DND-41 (cell line): ENCODE data around the gene ZCCHC3.

Experiments
- ATAC-seq: fragments of 200-7000 bp; cut with Tn5 transposase; 3 replicates; pipeline ENCODE4 v1.9.1; 2021; ENCODE audit warnings: low read depth; ENCODE audit not compliant: insufficient read depth
- DNase-seq: peaks from one replicate; pipeline ENCODE4 v3.0.0-alpha.2; 2020
- H2AFZ ChIP-seq: 2 replicates; pipeline ENCODE4 v1.6.0; 2012; ENCODE audit warnings: low read depth, low read length
- H3K27ac ChIP-seq: 2 replicates; pipeline ENCODE4 v1.5.1; 2012; ENCODE audit warnings: low read length, inconsistent platforms
- H3K27me3 ChIP-seq: fragments of 200-600 bp; sonication (generic); 2 replicates; pipeline ENCODE4 v1.6.0; 2012; ENCODE audit warnings: low read length, mild to moderate bottlenecking, inconsistent platforms; ENCODE audit not compliant: insufficient read depth, poor library complexity
- H3K36me3 ChIP-seq: 2 replicates; pipeline ENCODE4 v1.5.1; 2012; ENCODE audit warnings: low read length, inconsistent platforms; ENCODE audit not compliant: insufficient read depth
- H3K4me1 ChIP-seq: 2 replicates; pipeline ENCODE4 v1.5.1; 2012; ENCODE audit warnings: mild to moderate bottlenecking, low read length; ENCODE audit not compliant: insufficient read depth
- H3K4me2 ChIP-seq: 2 replicates; pipeline ENCODE4 v1.6.0; 2012; ENCODE audit warnings: mild to moderate bottlenecking, moderate library complexity, low read length, inconsistent platforms; ENCODE audit not compliant: insufficient read depth
- H3K4me3 ChIP-seq, 2 experiments: fragments of 200-600 bp in 1 of 2; shearing (Covaris generic) in 1 of 2; 2 replicates each; pipeline ENCODE4 v1.5.1; 2012 to 2016; ENCODE audit warnings: inconsistent platforms in 2 of 2, low read length in 2 of 2, mild to moderate bottlenecking in 2 of 2, low read depth in 1 of 2, moderate library complexity in 1 of 2
- H3K79me2 ChIP-seq: 2 replicates; pipeline ENCODE4 v1.6.0; 2012; ENCODE audit warnings: low read length, inconsistent platforms; ENCODE audit not compliant: insufficient read depth
- H3K9ac ChIP-seq: 2 replicates; pipeline ENCODE4 v1.6.0; 2012; ENCODE audit warnings: low read depth, mild to moderate bottlenecking, inconsistent platforms, low read length, moderate library complexity
- H3K9me3 ChIP-seq: 2 replicates; pipeline ENCODE4 v1.5.1; 2012; ENCODE audit warnings: low read length, moderate library complexity, mild to moderate bottlenecking, inconsistent platforms; ENCODE audit not compliant: insufficient read depth, severe bottlenecking
- H4K20me1 ChIP-seq: 2 replicates; pipeline ENCODE4 v1.6.0; 2012; ENCODE audit warnings: low read length; ENCODE audit not compliant: insufficient read depth
- CTCF ChIP-seq: IDR thresholded peaks from 2 replicates; pipeline ENCODE4 v1.5.1; 2012; ENCODE audit warnings: borderline replicate concordance, low read length, moderate library complexity, mild to moderate bottlenecking; ENCODE audit not compliant: poor library complexity, severe bottlenecking; ENCODE audit errors: extremely low read depth
- EZH2 ChIP-seq: IDR thresholded peaks from 3 replicates; pipeline ENCODE4 v1.6.1; 2012; ENCODE audit warnings: borderline replicate concordance, low read depth, mild to moderate bottlenecking, moderate library complexity, low read length, inconsistent platforms; ENCODE audit not compliant: severe bottlenecking

ZCCHC3 gene

GRCh38 chr20:313402-313801, 16.0 kb downstream of the ZCCHC3 start:
- no peaks in the 10 kb centered on the region for H3K4me1 ChIP-seq
- no peaks in the 10 kb centered on the region for H3K79me2 ChIP-seq
- H3K4me3 ChIP-seq, result no peak overlapping the region
- no peak overlapping the region for H3K27ac ChIP-seq
- no peak overlapping the region for H3K9ac ChIP-seq
- ATAC-seq (no peak), DNase-seq (no peak)
- H3K4me2 ChIP-seq, result no peak overlapping the region
- H2AFZ ChIP-seq, result no peak overlapping the region
- H3K27me3 ChIP-seq, result no peaks in the 10 kb centered on the region
- H3K9me3 ChIP-seq, result no peaks in the 10 kb centered on the region
- no peaks in the 10 kb centered on the region for H3K36me3 ChIP-seq
- TF ChIP-seq CTCF, result no peak
- TF ChIP-seq EZH2, result no peak
- no peaks in the 10 kb centered on the region for H4K20me1 ChIP-seq

- H2AFZ ChIP-seq, result no peak overlapping the region
- H3K27me3 ChIP-seq, result no peaks in the 10 kb centered on the region
- H3K4me2 ChIP-seq, result no peak overlapping the region
- no peak overlapping the region for H3K9ac ChIP-seq
- no peak overlapping the region for H3K27ac ChIP-seq
- TF ChIP-seq EZH2 (no peak), CTCF (no peak)
- H3K79me2 ChIP-seq, result no peaks in the 10 kb centered on the region
- no peak overlapping the region for H3K4me3 ChIP-seq
- no peak for ATAC-seq
- no peaks in the 10 kb centered on the region for H3K9me3 ChIP-seq
- H3K4me1 ChIP-seq, result no peaks in the 10 kb centered on the region
- no peaks in the 10 kb centered on the region for H3K36me3 ChIP-seq
- no peak for DNase-seq
- no peaks in the 10 kb centered on the region for H4K20me1 ChIP-seq
Measured at GRCh38 chr20:313948-314347, 16.6 kb downstream of the ZCCHC3 start.

DNA sequence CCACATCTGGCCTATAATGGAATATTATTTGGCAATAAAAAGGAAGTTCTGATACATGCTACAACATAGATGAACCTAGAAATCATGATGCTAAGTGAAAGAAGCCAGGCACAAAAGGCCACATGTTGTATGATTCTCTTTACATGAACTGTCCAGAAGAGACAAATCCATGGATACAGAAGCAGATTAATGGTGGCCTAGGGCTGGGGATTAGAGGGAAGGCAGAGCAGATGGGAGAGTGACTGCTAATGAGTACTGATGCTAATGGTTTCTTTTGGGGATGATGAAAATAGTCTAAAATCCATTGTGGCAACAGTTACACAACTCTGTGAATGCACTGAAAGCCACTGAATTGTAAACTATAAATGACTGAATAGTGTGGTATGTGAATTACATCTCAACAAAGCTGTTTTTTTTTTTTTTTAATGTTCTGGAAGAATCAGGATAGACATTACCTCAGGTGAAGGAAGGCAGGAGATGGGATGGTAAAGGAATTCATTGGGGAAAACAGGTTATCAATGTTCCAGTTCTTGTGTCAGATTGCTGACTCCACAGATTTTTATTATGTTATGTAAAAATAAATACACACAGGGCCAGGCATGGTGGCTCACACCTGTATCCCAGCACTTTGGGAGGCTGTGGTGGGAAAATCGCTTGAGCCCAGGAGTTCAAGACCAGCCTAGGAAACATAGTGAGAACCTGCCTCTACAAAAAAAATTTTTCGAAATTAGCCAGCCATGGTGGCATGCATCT, 19.1 kb downstream of the ZCCHC3 start:
- TF ChIP-seq EZH2 (no peak), CTCF (no peak)

More for the DNA sequence above, 19.1 kb downstream of the ZCCHC3 start:
- no peaks in the 10 kb centered on the region for H3K4me1 ChIP-seq
- DNase-seq (no peak), ATAC-seq (no peak)
- H3K4me2 ChIP-seq, result no peak overlapping the region
- no peaks in the 10 kb centered on the region for H3K9me3 ChIP-seq
- no peak overlapping the region for H3K9ac ChIP-seq
- H3K27me3 ChIP-seq, result no peaks in the 10 kb centered on the region
- no peaks in the 10 kb centered on the region for H4K20me1 ChIP-seq
- no peak overlapping the region for H3K27ac ChIP-seq
- no peaks in the 10 kb centered on the region for H3K36me3 ChIP-seq
- H3K79me2 ChIP-seq, result no peaks in the 10 kb centered on the region
- no peak overlapping the region for H2AFZ ChIP-seq
- H3K4me3 ChIP-seq, result no peak overlapping the region
